Lung microvascular endothelial cell (primary cell): ENCODE measurements around the gene NXPE3. TPM values are rescaled to one million over a fixed set of nuclear protein-coding genes. Genes with fewer than 3 reads are reported as not detected.

Source experiments
- DNase-seq, 2 donors: peaks; one replicate each; pipeline versions ENCODE4 v3.0.0 to v3.0.0-alpha.2; 2010; ENCODE audit warnings: low read depth in 2 of 2
- total RNA-seq: library from RNA; depleted of rRNA; stranded (reverse); fragments of >200 nt; gene quantifications from 2 replicates; pipeline ENCODE4 v1.2.1, GENCODE V29; 2014

Gene NXPE3
- total RNA-seq, 1 donor from 2014 or later = 6.3 TPM

DNA sequence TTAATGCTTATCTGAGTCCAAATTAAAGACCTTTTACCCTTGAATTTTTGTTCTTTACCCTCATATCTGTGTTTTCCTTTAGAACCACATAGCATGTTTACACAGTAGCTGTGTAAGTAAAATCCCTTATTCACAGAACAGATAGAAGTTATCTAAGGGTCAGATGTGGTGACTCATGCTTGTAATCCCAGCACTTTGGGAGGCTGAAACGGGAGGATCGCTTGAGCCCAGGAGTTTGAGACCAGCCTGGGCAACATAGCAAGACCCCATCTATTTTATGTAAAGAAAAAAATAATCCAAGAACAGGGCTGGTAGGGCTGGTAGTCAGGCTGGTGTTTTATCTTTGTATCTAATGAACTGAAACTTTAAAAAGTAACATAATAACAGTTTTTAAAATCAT lies 23.2 kb downstream of the NXPE3 start:
- no peak for DNase-seq

GRCh38 chr3:101803173-101803782 lies 24.3 kb downstream of the NXPE3 start:
- peak; percentile 79 to 85 for DNase-seq

- no peak for DNase-seq
These were observed 24.9 kb downstream of the NXPE3 start for GRCh38 chr3:101803939-101804338.

- no peak for DNase-seq
These were observed 27.5 kb downstream of the NXPE3 start for GRCh38 chr3:101806491-101806890.

DNA sequence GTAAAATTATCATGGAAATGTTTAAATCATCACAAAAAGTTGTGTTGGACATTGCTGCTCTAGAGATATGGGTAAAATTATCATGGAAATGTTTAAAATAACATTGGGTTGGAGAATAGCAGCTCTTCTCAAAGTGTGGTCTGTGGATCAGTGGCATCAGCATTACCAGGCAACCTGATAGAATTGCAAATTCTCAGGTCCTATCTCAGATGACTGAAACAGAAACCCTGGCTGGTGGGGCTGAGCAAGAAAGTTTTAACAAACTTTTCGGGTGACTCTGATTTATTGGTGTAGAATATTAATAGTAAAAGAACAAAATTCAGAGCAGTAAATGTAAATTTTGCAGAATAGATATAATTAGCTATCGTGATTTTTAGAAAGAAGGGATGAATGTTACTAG lies 28.9 kb downstream of the NXPE3 start:
- no peak for DNase-seq

GRCh38 chr3:101809178-101810021 lies 30.4 kb downstream of the NXPE3 start:
- DNase-seq = peak; percentile 81 to 83

DNA sequence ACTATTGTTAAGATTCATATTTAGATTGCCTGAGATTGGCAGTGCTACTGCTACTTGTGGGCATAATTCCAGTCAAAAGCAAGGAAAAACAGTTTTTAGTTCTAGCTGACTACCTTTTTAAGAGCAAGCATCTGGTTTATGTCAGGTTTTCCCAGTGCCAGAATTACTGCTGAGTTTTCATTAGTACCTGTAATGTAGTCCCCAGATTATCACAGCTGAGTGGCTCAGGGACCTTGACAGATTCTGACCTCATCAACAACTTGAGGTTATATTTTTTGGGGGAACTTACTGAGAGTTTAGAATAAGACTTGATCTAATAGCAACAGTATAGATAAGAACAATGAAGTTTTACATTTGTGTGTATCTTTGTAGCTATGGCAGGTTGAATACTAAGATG lies 31.0 kb downstream of the NXPE3 start:
- no peak for DNase-seq

DNA sequence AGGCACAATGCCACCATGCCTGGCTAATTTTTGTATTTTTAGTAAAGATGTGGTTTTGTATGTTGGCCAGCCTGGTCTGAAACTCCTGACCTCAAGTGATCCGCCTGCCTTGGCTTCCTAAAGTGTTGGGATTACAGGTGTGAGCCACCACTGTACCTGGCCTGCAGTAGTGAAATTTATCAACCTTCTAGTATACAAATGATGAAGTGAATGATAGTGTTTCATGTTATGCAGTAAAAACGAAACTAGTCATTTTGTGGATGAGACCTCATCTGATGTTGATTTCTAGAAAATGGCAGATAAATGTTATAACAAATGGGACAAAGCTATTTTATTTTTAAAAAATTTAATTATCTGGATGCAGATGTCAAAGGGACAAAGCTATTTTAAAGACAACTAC lies 32.9 kb downstream of the NXPE3 start:
- no peak for DNase-seq

DNA sequence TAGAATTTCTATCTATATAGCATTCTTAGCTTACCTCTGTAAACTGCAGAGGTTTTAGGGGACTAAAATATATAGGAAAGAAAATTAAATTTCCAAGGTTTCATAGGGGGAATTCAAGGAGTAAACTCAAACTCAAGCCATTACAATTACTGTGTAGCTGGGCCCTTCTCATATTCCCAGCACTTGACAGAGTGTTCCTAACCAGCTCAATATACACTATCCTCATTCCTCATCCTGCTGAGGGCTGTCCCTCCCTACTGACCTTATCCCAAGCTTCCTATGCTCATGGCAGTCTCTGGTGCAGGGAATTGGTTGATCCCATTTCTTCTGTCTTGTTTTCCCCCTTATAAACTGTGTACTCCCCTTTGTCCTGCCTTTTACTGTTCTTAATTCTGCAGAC lies 33.9 kb downstream of the NXPE3 start:
- no peak for DNase-seq

DNA sequence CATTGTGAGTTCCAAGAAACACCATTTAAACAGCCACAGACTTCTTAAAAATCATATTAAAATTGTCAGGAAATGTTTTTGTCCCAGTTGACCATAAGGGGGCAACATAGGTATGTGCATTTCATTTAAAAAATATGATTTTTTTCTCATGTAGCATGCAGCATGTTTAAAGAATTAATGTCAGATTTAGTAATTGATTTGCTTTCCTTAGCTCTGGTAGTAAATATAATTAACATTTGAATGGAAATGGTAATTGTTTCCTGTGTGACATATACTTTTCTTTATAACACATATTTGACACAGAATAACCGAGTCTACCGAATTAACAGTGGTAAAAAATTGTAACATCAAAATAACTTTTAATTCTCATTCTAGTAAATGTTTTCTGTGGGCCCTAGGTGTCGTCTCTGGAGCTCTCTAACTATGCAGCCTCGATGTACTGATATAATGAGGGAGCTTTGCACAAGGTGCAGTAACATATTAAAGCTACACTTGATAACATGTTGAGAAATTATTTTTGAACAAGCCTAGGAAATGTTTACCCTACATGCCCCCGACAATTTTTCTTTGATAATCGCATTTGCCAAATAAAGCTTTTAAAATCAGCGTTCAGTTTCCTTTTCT lies 34.9 kb downstream of the NXPE3 start:
- DNase-seq = peak; percentile 51 to 62

DNA sequence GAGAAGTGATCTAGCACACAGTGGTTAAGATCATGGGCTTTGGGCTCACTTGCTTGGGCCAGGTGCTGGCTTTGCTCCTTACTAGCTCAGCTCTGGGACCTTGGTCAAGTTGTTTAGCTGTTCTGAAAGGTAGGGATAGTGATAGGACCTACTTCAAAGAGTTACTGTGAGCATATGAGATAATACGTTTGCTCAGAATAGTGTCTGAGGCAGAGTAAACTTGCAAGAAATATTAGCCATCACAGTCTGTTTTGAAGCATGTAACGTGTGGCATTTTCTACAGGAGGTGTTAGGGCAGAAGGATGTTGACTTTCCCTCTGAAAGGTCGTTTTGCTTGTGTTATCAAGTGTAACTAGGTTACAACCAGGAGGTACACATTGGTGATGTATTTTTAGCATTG lies 35.8 kb downstream of the NXPE3 start:
- peak in 1 of 2 donors; percentile 36 for DNase-seq

GRCh38 chr3:101816215-101817149 lies 37.5 kb downstream of the NXPE3 start:
- peak; percentile 32 to 37 for DNase-seq

- no peak for DNase-seq
These were observed 39.0 kb downstream of the NXPE3 start for GRCh38 chr3:101817992-101818391.

GRCh38 chr3:101819649-101820206 lies 40.7 kb downstream of the NXPE3 start:
- DNase-seq = no peak

DNA sequence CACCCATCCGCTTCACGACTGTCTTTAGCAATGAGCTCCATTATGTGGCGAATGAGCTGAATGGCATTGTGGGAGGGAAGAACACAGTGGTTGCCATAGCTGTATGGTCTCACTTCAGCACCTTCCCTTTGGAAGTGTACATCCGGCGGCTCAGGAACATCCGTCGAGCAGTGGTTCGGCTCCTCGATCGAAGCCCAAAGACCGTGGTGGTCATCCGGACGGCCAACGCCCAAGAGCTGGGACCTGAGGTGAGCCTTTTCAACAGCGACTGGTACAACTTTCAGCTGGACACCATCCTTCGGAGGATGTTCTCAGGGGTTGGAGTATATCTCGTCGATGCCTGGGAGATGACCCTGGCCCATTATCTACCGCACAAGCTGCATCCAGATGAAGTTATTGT lies 42.5 kb downstream of the NXPE3 start:
- DNase-seq = no peak

DNA sequence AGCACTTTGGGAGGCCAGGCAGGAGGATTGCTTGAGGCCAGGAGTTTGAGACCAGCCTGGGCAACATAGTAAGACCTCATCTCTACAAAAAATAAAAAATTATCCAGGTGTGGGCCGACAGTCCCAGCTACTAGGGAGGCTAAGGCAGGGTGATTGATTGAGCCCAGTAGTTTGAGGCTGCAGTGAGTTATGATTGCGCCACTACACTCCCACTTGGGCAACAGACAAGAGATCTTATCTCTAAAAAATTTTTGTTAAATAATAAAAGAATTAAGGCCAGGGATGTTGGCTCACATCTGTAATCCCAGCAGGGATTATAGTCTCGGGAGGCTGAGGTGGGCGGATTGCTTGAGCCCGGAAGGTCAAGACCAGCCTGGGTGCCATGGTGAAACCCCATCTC lies 44.5 kb downstream of the NXPE3 start:
- DNase-seq = no peak

DNA sequence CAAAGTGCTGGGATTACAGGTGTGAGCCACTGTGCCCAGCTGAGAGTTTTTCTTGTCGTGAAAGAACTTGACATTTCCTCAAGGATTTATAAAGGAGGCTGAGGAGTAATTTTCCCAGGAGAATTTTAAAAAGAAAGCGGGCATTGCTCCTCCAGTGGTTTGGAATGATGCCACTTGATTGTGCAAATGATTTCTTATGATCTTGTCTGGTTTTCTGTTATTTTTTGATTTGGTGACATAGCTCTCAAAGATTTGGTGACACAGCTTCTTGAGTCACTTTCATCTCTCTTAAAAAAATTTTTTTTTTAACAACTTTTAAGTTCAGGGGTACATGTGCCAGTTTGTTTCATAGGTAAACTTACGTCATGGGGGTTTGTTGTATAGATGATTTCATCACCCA lies 45.7 kb downstream of the NXPE3 start:
- no peak for DNase-seq

DNA sequence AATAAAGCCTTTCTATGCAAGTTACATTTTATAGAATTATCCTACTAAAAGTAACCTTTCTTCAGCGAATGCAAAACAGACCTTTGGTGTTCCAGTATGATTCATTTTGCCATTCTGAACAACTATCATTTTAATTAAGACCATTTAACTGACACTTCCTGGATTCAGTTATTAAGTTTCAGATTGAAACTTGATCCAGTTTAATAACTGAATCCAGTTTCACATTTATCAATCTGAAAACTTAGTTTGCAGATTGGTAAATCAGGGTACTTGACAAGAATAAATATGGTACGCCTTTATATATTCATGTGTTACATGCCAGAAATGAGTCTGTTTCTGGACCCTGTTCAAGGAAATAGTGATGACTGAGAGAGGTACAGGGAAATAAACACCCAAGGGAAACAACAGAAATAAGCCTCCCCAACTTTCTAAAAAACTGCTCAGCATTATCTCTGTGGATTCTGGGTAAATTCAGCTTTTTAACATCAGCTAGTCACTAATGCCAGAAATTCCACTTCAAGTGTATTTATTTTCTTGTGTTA lies 47.0 kb downstream of the NXPE3 start:
- peak; percentile 41 to 43 for DNase-seq

DNA sequence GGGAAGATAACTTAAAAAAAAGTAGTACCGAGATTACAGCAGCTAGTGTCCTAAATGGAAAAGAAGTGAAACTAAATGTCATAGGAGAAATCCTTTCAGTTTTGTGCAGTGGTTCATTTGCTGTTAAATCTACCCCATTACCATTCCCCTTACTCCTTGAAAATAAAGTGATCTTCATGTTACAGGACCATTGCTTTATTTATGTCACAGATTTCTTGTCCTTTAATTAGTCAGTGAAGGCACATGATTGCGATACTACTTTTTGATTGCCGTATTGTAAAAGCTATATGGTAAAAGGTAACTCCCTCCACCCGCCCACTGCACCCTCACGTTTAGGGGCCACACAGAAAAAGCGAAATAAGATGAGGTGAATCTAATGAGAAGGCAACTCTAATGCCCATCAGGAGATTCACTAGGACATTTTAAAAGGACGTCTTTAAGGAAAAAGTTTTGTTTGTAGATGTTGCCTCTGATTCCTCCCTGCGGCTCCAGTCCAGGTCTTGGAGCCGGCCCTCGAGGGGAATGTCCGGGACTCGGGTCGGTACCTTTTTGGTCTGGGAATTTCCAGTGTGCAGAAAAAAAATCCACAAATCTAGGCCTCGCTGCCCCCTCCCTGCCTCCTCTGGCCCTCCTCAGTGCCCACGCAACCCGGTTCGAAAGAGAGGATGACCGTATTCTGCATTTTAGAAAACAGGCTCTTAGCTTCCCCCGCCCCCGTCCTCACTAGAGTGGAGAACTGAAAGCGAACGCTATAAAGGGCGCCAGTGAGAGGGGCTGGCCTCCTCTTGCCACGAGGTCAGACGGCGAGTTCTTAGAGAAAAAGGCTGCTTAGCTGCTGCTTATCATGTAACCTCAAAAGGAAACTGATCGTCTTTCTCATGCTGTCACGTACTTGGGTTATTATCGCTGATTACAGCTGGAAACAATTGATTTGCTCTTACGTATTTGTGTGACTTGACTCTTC lies 48.5 kb downstream of the NXPE3 start:
- peak; percentile 80 to 88 for DNase-seq

- no peak for DNase-seq
These were observed 49.3 kb downstream of the NXPE3 start for GRCh38 chr3:101828276-101828675.
